HG02588 (cell line): ENCODE data around the gene PRDX6.
"Not testable (repeated sequence)": the region's sequence is repeated elsewhere in the genome, so short reads cannot be mapped to it uniquely, and the experiment has no call there.

Source experiments
- ATAC-seq: cut with Tn5 transposase; IDR thresholded peaks from one replicate; pipeline ENCODE4 v1.9.1; 2021; ENCODE audit warnings: mild to moderate bottlenecking, moderate library complexity; ENCODE audit not compliant: unreplicated experiment

The PRDX6 gene

DNA sequence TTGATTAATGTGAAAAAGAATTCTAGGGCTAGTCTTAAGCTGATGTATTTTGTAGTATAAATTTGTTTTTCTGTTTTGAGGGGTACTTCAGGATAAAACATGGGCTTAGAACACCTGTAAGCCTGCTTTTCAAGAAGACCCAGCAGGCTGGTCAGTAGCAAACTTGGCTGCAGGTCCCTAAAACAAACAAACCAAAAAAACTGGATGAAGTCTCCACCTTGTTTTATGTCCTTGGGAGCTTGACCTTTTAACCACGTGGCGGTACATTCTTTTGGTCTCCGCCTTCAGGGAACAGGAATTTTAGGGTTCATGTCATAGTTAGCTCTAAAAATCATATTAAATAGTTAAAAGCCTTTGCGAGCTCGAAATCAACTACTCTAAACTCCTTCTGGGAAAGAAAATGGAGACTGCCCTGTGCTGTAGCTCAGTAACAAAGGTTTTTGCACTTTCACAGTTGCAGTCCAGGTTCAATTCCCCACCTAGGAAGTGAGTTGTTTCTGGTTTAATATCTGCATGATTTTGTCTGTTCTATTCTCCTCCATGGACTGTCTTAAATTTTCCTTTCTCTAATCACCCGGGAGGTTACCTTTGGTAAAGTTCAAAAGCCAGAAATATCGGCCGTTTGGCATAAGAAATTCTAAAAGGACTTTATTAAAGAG, 18.6 kb downstream of the PRDX6 start:
- no peak for ATAC-seq

DNA sequence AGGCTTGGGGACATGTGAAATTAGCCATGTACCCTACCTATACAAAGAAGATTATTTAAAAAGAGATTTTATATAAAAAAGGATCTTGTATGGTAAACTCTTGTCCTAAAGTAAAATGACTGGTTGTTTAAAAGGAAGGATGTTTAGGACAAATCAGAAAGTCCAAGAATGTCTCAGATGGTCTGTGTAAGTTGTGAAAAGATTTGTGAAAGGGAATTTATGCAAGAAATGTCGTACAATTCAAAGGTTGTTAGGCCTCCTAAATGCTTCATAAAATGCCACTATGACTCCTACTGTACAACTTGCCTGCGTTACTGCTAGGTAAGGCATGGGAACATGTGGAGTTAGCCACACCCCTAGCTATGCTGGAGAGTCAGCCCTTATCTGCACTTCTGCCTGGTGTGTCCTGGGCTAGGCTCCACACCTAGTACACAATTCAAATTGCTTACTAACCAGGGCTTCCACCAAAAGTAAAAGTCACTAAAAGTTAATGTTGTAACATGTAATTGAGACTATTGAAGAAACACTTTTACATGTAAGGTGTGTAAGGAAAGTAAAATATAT, 19.7 kb downstream of the PRDX6 start:
- no peak for ATAC-seq

DNA sequence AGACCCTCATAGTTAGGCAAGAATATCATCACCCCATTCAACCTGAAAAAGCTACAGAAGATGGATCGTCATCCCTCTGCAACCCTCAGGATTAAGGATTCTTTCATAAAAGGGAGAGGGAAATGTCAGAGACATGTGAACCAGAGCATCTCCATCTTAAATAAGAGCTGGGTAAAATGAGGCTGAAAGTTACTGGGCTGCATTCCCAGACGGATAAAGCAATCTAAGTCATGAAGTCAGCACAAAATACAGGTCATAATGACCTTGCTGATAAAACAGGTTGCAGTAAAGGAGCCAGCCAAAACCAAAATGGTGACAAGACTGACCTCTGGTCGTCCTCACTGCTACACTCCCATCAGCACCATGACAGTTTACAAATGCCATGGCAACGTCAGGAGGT, 22.6 kb downstream of the PRDX6 start:
- no peak for ATAC-seq

DNA sequence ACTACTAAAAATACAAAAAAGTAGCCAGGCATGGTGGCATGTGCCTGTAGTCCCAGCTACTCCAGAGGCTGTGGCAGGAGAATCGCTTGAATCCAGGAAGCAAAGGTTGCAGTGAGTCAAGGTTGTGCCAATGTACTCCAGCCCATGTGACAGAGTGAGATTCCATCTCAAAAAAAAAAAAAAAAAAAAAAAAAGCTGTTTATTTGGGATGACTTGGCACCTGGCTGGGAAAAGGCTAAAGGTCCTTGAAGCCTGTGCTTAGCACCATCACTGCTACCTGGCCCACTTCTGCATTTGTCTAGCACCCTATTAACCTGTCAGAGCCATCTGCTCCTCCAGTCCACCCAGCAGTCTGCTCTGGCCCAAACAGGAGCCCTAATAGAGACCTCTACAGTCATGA, 25.0 kb downstream of the PRDX6 start:
- no peak for ATAC-seq

DNA sequence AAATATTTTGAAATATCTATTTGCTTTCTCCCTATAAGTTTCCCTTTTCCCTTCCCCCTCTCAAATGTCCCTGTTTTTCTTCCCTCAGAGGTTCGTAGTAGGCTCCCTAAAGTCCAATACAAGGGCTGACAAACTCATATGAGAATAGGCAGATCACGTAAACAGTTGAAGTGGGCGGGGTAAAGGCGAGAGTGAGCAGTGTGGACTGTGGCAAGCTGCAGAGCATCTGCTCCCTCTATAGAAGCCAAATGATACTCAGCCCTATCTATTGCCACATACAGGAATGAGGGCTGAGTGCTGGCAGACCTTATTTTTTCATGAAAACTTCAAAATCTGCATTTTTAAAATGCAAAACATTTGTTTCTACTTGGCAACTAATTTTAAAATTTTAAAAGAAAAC, 26.3 kb downstream of the PRDX6 start:
- ATAC-seq: no peak

DNA sequence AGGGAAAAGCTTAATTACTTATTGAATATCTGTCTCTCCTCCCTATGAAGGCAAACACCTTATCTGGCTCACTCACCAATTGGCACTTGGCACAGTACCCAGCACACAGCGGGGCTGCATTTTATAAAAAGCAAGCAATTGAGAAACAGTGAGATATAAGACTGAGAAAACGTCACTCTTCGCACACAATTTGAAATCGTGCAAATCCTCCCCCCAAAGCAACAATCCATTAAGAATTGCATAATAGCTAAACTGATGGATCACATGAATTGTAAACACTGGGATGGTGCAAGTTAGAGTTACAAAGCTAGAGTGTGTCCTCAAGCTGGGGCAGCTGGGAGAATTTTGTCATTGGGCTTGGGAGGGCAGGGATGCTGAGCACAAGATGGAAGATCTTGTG, 27.1 kb downstream of the PRDX6 start:
- no peak for ATAC-seq

DNA sequence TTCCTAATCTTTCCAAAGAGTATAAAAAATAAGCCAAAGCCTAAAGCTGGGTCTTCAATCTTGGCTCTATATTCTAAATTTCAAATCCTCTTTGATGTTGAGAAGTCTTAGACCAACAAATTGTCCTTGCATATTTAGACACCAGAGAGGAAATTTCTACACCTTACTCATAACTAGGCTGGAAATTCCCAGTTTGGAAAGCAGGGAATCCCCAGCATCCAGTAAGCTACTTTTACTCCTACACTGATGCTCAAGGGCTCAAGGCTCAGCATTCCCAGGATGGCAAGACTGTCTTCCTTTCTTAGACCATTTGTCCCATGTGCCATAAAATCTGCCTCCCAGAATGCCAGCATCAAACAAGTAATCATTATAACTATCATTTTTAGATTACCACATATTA, 28.3 kb downstream of the PRDX6 start:
- ATAC-seq: no peak

DNA sequence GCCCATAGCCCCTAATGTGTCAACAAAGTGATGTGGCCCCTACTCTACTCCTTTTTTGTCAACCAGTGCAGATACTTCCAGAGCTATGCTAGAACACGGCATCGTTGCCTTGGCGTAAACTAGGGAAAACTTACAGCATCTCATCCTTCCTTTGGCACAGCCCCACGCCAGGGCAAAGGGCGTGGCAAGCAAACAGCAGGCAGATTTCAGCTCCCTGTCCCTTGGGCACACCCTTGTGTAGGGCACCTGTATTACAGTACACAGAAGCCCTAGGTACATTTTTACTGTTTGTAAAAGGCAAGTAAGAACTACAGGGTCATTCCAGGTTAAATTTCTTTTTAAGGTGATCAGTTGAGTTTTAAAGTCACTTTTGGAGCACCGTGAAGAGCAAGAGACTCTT, 29.3 kb downstream of the PRDX6 start:
- ATAC-seq: no peak

DNA sequence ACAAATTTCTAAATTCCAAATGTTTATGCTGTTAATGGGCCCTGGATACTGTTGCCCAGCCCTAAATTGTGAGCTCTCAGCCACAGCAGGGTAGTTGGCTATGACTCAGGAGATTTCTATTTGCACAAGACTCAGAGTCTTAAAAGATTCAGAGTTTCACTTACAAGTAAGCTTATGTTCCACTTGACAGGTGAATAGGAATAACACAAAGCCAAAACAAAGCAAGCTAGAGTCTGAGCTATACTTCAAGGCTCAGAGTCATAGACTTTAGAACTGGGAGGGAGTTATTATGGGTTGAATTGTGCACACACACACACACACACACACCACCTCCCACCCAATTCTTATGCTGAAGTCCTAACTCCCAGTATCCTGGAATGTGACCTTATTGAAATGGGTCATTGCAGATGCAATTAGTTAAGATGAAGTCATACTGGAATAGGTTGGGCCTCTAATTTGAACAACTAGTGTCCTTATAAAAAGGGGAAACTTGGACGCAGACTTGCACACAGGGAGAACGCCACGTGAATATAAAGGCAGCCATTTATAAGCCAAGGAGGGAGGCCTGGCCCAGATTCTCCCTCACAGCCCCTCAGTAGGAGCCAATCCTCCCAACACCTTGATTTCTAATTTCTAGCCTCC, 30.2 kb downstream of the PRDX6 start:
- ATAC-seq: no peak

DNA sequence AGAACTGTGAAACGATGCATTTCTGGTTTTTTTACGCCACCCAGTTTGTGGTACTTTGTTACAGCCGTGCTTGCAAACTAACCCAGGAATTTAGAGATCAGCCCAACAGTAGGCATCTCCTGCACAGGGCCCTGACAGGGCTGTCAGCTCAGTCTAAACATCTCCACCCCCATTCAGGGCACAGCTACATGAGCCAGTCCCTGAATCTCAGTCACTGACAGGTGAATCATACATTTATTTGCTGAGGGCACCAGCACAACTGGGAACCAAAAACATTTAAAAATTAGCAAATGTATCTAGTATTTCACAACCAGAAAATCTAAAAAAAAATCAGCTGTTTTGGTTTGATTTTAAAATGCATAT, 30.7 kb downstream of the PRDX6 start:
- no peak for ATAC-seq

DNA sequence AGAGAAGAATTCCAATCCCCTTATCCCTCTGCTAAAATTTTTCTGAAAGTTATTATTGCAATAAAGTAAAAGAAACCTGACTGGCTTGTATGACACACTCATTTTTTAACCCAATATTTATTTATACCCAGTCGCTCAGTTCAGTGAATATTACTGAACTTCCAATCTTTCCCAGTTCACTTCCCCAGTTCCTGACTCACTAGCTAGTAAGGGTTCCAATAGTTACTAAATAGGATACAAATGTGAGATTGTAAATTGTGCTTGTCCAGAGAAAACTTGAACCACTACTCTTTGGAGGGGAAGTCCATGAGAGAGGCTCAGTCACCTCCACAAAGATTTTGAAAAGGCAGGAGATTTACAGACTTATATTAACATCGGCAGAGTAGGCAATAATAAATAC, 31.4 kb downstream of the PRDX6 start:
- ATAC-seq: no peak

DNA sequence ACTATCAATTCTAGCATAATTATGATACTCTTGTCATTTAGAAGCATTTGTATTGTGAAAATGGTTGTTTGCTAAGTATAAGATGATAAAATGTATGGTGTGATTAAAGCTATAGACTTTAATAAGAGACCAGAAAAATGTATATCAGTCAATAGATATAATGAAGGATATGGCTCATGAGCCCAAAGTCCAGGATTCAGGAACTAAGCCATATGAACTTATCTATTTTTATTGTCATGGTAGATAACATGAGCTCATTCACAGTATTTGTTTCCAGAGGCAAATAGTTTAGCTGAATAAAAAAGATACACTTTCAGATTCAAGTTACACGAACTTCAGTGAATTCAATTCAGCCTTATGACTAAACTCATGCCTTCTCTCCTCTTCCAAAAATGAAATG, 32.7 kb downstream of the PRDX6 start:
- ATAC-seq: no peak

DNA sequence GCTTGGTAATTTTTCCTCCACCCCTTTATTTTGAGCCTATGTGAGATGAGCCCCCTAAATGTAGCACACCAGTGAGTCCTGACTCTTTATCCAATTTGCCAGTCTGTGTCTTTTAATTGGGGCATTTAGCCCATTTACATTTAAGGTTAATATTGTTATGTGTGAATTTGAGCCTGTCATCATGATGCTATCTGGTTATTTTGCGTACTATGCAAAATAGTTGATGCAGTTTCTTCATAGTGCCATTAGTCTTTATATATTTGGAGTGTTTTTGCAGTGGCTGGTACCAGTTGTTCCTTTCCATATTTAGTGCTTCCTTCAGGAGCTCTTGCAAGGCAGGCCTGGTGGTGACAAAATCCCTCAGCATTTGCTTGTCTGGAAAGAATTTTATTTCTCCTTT, 37.4 kb downstream of the PRDX6 start:
- not testable (repeated sequence) for ATAC-seq

DNA sequence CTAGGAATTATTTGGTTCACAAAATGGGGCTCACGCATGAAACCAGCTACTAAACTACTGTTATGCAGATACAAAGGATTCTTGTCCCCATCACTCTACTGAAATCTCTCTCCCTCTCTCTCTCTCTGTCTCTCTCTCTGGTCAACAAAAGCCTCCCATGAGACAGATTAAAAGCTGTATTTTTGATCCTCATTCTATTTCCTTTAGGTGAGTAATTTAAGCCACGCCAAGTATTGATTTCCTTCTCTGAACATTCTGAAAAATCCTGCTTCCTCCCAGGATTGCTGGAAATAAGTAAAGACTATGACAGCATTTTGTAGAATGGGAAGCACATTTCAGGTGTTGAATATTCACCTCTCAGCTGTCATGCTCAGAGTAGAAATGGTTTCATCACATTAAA, 43.7 kb downstream of the PRDX6 start:
- ATAC-seq: no peak

DNA sequence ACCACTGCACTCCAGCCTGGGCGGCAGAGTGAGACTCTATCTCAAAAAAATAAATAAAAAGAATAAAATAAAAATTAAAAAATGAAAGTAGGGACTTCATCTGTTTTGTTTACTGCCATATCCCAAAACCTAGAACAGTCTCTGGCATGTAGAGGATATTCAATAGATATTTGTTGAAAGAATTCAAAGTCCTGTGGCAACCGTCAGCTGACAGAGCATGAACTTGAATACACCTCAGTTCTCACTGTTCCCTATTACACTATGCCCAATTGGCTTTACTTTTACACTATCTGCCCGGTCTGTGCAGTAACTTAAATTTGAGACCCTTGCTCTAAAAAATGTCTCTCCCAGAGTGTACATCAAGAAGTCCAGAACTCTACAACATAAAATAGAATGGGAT, 46.2 kb downstream of the PRDX6 start:
- ATAC-seq: no peak

DNA sequence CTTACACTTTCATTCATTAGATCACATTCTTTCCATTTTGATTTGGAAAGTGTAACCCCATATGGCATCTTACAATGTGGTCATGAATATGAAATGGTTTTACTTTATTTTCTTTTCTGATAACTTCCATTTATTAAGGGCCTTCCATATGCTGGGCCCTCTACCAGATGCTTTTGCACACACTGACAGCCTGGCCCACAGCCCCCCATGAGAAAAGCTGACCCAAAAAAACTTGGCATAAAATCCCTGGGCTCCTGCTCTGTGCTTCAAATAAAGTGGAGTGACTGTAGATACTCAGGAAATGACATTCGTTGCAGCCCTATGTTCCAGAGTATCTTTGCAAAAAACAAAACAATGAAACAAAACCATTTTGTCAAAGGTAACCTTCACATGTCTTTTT, 48.8 kb downstream of the PRDX6 start:
- no peak for ATAC-seq

DNA sequence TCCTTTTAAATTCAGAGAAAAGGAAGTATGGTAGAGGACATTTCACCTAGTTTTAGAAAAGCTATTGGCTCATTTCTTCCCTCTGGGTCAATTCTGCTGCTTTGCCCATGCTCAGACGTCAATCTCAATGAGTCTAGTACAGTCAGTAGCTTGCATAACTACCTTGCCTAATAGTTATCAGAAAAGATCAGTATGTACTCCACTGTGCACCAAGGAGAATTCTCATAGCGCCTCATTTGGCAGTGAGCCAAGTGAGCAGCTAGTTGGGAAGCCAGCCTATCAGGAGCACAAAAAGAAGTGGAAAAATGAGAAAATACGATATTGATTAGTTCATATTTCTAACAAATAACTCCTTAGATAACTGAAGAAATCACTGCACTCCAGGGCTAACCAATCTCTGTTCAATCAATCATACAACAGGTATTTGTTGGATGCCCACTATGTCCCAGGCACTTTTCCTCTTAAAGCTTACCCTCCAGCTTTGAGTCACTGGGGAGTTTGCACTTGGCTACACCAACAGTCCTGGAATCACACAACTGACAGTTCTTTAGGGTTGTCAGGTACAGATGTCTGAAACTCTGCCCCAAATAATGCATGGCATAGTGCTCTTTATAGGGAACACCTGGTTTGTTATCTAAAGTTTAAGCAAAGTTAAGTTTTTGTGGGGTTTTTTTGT, 50.2 kb downstream of the PRDX6 start:
- no peak for ATAC-seq

DNA sequence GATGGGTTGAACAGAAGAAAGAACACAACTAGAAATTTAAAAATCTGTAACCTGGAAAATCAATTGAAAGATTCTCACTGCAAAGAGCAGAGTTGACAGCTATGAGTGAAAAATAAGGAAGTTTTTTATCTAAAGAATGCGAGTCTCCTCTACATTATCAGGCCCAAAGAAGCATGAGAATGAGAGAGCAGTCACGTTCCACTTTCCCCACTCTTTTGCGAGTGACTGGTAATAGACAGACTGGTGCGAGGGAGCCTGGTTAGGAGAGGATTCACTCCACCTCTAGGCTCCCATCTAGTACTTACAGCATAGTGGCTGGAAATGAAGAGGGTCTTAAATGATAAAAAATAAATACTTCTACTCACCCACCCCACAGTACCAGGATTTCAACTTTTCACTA, 52.0 kb downstream of the PRDX6 start:
- ATAC-seq: no peak

DNA sequence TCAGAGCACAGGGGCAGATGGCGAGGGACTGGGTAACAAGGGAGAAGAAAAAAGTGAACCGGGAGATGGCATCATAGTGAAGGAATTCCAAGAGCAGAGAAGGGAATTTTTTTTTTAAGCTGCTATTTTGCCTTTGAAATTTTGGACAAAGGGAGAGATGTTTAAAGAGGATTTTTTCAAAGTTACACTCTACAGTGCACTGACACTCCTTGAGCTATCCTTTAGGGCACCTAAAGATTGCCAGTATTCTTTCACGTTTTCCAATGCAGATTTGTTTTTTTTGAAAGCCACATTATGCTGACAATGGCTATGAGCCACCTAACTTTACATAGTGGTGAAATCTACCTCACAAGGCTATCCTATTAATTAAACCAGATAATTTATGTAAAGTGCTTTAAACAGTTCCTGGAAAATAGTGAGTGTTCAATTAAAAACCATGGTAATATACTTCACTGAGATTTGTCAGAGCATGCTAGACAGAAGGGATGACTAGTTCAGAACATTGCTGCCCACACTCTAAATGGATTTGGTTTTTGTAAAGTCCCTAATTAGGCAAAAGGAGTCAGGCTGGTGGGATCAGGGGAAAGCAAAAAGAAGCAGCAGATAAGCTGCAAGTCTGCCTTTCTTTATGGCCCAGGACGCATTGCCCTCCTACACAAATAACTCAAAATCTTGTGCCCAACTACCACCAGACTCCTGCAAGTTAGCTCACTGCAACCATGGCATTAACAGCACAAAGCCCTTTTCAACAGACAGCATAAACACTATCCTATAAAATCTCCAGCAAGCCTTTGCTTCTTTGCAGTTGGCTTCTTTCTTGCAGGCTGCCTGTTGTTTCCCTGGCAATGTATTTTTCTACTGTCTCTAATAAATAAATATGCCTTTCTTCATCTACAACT, 53.9 kb downstream of the PRDX6 start:
- no peak for ATAC-seq

DNA sequence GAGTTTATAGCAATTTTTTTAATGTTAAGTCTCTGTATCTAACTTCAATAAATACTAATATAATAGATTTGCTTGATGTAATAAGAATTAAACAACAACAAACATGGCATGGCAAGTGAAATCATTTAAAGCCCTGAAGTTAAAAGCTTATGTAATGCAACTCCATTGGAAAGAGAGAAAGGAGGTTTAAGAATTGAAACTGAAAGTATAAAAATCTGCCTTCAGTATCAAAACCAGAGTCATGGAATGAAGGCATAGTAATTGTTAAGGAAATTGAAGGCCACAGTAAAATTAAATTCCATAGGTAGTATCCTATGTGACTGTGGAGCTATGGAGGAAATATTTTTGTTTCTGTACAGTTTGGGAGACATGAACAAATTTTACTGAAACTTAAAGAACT, 55.1 kb downstream of the PRDX6 start:
- ATAC-seq: no peak

DNA sequence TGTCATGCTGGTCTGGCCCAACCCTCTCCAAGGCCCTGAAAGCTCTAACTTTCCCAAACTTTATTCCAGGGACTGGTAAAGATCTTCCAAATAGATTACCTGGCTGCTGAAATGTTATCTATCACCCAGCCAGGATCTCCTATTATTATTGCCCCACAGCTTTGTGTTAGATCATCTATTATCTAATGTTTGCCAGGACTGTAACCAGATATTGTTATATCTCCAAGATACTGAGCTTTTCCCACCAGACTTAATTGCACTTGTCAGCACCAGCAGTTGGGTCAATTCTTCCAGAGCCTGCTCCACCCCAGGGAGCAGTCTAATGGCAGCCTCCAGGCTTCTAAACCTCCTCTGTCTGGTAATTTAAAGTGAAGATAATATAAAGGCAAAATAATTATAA, 59.1 kb downstream of the PRDX6 start:
- no peak for ATAC-seq
